Osteocyte (in vitro differentiated cells): Measurements from ENCODE around the gene DNMT3B. TPM values are rescaled to one million over a fixed set of nuclear protein-coding genes. Genes with fewer than 3 reads are reported as not detected.
"Not testable (repeated sequence)": the region's sequence is repeated elsewhere in the genome, so short reads cannot be mapped to it uniquely, and the experiment has no call there.

Experiments
- DNase-seq: peaks from one replicate; pipeline ENCODE4 v3.0.0; 2021; ENCODE audit warnings: mixed read lengths; ENCODE audit not compliant: unreplicated experiment; ENCODE audit errors: extremely low spot score
- H3K27ac Mint-ChIP-seq: one replicate; pipeline ENCODE4 v1.8.0; 2021; ENCODE audit warnings: mild to moderate bottlenecking, mixed read lengths; ENCODE audit not compliant: unreplicated experiment
- H3K27me3 Mint-ChIP-seq: one replicate; pipeline ENCODE4 v1.8.0; 2021; ENCODE audit warnings: mixed read lengths; ENCODE audit not compliant: unreplicated experiment
- H3K36me3 Mint-ChIP-seq: one replicate; pipeline ENCODE4 v1.8.0; 2021; ENCODE audit warnings: mixed read lengths; ENCODE audit not compliant: unreplicated experiment
- H3K4me1 Mint-ChIP-seq: one replicate; pipeline ENCODE4 v1.8.0; 2021; ENCODE audit warnings: mixed read lengths; ENCODE audit not compliant: unreplicated experiment
- H3K4me3 Mint-ChIP-seq: one replicate; pipeline ENCODE4 v1.8.0; 2021; ENCODE audit warnings: mild to moderate bottlenecking, moderate library complexity, mixed read lengths; ENCODE audit not compliant: unreplicated experiment
- H3K9me3 Mint-ChIP-seq: one replicate; pipeline ENCODE4 v1.8.0; 2021; ENCODE audit warnings: mixed read lengths; ENCODE audit not compliant: unreplicated experiment
- total RNA-seq: library from RNA; stranded (reverse); gene quantifications from 2 replicates; pipeline ENCODE4 v1.2.1, GENCODE V29; 2021
- TF ChIP-seq, protein P1 (sequence below): fragments of 200-600 bp; sonication (generic); IDR thresholded peaks from 2 replicates; pipeline ENCODE4 v1.5.0; 2021; ENCODE audit warnings: antibody characterized with exemption, mild to moderate bottlenecking, moderate library complexity

DNMT3B gene
- total RNA-seq, 1 donor from 2014 or later: 2.9 TPM

DNA sequence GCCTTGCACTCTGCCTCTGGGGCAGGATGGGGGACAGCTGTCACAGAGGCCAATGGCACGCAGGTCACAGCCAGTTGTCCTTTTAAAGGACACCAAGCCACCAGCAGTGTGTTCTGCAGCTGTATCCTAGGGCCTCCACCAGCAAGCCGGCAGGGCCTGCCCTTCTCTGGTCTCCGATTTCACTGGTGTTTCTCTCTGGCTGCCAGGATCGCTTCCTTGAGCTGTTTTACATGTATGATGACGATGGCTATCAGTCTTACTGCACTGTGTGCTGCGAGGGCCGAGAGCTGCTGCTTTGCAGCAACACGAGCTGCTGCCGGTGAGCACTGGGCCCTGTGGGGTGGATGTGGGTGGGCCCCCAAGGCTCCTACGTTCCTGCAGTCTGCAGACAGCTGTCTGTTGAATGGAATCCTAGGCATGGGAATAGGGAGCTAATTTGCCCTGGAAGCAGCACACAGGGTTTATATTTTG, 34.8 kb downstream of the DNMT3B start:
- peak overlapping the region; percentile 39 for H3K27ac Mint-ChIP-seq
- H3K36me3 Mint-ChIP-seq: peaks cover 4% of the 10 kb centered on the region
- TF ChIP-seq, protein P1, sequence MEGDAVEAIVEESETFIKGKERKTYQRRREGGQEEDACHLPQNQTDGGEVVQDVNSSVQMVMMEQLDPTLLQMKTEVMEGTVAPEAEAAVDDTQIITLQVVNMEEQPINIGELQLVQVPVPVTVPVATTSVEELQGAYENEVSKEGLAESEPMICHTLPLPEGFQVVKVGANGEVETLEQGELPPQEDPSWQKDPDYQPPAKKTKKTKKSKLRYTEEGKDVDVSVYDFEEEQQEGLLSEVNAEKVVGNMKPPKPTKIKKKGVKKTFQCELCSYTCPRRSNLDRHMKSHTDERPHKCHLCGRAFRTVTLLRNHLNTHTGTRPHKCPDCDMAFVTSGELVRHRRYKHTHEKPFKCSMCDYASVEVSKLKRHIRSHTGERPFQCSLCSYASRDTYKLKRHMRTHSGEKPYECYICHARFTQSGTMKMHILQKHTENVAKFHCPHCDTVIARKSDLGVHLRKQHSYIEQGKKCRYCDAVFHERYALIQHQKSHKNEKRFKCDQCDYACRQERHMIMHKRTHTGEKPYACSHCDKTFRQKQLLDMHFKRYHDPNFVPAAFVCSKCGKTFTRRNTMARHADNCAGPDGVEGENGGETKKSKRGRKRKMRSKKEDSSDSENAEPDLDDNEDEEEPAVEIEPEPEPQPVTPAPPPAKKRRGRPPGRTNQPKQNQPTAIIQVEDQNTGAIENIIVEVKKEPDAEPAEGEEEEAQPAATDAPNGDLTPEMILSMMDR: no peak
- no peaks in the 10 kb centered on the region for H3K27me3 Mint-ChIP-seq
- no peak overlapping the region for H3K4me3 Mint-ChIP-seq
- peaks cover 8% of the 10 kb centered on the region for H3K4me1 Mint-ChIP-seq
- no peaks in the 10 kb centered on the region for H3K9me3 Mint-ChIP-seq
- no peak for DNase-seq

DNA sequence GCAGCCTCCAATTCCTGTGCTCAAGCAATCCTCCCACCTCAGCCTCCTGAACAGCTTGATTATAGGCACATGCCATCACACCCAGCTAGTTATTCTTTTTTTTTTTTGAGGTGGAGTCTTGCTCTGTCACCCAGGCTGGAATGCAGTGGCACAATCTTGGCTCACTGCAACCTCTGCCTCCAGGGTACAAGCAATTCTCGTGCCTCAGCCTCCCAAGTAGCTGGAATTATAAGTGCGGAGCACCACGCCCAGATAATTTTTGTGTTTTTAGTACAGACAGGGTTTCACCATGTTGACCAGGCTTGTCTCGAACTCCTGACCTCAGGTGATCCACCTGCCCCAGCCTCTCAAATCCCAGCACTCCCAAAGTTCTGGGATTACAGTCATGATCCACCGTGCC, 35.4 kb downstream of the DNMT3B start:
- H3K4me3 Mint-ChIP-seq, H3K36me3 Mint-ChIP-seq, H3K4me1 Mint-ChIP-seq, DNase-seq, H3K27ac Mint-ChIP-seq, H3K27me3 Mint-ChIP-seq, H3K9me3 Mint-ChIP-seq: not testable (repeated sequence)

DNA sequence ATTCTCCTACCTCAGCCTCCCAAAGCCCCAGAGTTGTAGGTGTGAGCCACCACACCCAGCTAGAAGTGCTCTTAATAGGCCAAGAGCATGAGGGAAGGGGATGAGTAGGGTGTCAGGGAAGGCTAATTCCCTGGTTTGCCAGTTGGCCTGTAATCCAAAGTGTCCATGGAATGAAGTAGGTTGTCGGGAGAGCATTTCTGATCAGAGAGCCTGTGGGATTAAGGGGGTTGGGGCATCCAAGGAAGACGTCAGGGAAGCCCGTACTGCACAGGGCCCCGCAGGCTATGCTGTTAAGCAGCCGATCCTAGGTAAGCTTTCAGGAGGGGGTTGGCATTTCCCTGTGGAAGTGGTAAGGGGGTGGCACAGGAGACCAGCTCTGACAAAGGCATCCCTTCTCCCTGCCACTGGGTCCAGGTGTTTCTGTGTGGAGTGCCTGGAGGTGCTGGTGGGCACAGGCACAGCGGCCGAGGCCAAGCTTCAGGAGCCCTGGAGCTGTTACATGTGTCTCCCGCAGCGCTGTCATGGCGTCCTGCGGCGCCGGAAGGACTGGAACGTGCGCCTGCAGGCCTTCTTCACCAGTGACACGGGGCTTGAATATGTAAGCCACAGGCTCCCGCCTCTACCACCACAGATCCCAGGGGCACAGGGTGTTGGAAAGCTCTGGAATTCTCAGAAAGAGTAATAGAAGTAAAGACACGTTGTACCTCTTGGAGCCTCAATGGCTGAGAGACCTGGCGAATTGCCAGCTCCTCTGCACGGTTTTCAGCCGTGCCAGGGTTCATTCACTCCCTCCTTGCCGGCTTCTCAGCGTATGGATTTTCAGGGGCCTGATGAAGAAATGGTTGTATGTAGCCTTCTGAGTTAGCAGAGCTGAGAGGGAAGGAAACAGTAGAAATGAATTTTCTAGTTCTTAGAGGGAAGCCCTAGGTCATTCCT, 36.1 kb downstream of the DNMT3B start:
- Mint-ChIP-seq H3K27me3 (no peaks in the 10 kb centered on the region), H3K36me3 (peaks cover 11% of the 10 kb centered on the region), H3K9me3 (no peaks in the 10 kb centered on the region), H3K27ac (no peak overlapping the region), H3K4me1 (peaks cover 6% of the 10 kb centered on the region), H3K4me3 (no peak overlapping the region)
- TF ChIP-seq, protein P1: no peak
- no peak for DNase-seq

DNA sequence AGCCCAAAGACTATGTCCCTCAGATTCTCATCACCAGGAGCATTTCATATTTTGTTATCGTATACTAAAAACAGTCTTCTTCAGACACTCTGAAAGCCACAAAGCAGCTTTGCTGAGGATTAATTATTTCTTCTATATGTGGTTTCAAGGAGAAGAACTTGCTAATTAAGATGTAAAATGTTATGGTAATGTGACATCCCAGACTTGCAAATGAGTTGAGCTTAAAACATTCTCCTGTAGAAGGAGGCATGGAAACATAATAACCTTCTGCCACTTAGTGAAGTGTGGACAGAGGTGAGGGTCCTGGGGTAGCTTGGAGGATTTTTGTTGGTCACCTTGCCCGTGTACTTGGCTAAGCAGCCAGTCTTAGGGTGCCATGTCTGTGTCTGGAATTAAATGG, 40.9 kb downstream of the DNMT3B start:
- Mint-ChIP-seq H3K27ac (no peak overlapping the region), H3K36me3 (peaks cover 21% of the 10 kb centered on the region), H3K4me3 (no peak overlapping the region), H3K4me1 (no peaks in the 10 kb centered on the region), H3K27me3 (no peaks in the 10 kb centered on the region), H3K9me3 (no peaks in the 10 kb centered on the region)
- TF ChIP-seq, protein P1: no peak
- DNase-seq: no peak

DNA sequence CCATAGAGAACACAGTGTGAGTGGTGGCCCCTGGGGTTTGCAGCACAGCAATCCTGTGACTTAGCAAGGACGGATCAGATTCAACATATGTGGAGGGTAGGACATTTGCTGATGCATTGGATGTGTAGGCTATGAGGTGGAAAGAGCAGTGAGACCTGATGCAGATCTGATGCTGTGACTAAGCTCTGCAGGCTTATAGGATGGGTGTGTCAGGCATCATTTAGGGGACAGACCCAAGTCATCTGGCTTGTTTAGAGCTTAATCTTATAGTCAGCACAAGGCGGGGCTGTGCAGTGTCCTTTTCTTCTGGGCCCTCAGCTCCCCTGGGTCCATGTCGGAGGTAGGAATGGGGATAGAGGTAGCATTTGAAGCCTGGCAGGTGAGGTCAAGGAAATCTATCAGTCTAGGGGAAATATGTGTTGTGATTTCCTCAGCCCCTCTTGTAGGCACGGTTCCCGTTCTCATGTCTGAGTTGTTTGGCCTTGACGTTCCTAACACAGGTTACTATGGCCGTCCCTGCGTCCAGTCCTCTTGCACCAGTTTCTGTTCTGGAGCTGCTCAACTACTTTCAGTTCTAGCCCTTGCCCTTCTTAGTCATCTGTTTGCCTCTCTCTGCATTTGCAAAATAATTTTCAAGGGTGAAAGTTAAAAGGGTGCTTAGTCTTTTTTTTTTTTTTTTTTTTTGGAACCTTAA, 42.0 kb downstream of the DNMT3B start:
- no peaks in the 10 kb centered on the region for H3K4me1 Mint-ChIP-seq
- H3K27me3 Mint-ChIP-seq: no peaks in the 10 kb centered on the region
- TF ChIP-seq, protein P1: no peak
- no peak overlapping the region for H3K27ac Mint-ChIP-seq
- H3K4me3 Mint-ChIP-seq: no peak overlapping the region
- no peaks in the 10 kb centered on the region for H3K9me3 Mint-ChIP-seq
- peaks cover 21% of the 10 kb centered on the region for H3K36me3 Mint-ChIP-seq
- no peak for DNase-seq
